Fibroblast of the conjunctiva (primary cell): ENCODE data around the gene HYKK.
"Not testable (repeated sequence)": the region's sequence is repeated elsewhere in the genome, so short reads cannot be mapped to it uniquely, and the experiment has no call there.

Experiments
- DNase-seq: peaks from one replicate; pipeline ENCODE4 v3.0.0-alpha.2; 2010; ENCODE audit warnings: low read depth

Gene HYKK

DNA sequence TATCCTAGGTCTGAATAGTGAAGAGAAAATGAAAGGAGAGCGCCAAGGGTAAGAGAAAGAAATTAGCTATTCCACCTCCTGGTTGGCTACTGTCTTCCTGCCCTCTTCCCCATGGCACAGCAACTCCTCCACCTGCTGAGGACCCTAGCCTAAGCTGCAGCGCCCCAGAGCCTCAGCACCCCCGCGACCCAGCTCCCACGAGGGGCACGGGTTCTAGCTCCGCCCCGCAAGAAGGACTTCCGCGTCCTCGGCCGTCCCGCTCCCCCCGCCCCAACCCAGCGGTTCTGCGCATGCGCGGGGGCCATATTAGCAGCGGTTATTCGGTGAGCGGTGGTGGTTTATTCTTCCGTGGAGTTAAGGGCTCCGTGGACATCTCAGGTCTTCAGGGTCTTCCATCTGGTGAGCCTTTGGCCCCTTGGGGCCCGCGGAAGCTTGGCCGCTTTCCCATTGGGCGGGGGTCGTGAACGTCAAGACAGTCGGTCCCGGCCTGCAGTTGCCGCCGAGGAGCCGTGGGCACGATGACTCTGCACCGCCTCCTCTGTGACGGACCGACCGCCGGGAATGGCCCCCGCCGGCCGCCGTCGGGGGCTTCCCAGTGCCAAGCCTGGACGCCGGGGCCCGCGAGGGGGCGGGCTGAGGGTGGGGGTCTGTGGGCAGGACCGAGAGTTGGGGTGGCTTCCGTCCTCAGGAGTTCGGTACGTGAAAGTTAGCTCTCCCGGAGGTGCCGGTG, 32.9 kb downstream of the HYKK start, which contains the start of gene PSMA4:
TSS of gene PSMA4 (plus strand) at position 304 of the 730 bp plus-strand sequence. CDS start 1,484 bp downstream, outside the sequence.
- peak; percentile 70 for DNase-seq

DNA sequence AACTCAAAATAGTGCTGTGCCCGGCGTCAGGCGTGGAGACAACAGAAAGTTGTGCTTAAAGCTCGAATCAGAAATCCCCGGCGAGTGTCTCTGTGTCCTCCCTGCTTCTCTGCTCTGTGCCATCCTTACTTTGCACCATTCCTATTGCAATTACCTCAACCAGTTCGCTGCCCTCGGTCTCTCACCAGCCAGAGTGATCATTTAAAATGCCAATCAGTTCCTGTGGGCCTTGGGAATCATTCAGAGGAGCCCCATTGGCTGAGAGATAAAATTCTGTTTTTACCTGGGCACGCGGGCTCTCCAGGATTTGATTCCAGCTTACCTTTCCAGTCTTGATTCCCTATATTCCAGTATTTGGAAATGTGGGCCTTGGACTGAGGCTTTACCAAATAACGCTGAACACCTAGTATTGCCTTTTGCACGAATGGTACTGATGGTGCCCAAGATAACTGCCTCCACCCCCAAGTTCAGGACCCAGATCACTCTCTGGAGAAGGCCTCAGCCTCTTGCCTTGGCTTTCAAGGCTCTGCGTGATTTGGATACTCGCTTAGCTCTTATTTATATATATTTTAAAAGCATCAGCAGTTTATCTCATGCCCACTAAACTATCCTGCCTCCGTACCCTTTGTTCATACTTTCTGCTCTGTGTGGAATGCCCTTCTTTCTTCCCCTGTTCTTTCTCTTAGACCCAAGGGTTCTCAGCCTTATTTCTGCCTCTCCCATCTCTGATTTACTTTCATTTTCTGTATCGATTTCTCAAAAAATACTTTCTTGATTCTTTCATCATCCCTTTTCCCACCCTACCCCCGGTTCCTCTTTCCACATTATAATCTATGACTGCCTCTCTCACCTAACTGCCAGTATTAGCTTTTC, 33.7 kb downstream of the HYKK start:
- DNase-seq = no peak

DNA sequence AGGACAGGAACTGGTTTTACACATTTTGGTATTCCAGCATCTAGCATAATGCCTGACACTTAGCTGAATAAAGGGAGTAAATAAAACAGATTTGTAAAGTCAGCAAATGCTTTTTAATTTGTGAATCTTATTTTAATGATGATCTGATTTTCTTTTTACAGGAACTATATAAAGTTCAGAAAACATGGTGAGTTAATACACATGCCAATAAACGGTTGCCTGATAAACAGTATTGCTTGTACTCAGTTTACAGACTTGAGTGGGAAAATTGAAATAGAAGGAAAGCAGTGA, 34.3 kb downstream of the HYKK start:
- no peak for DNase-seq

DNA sequence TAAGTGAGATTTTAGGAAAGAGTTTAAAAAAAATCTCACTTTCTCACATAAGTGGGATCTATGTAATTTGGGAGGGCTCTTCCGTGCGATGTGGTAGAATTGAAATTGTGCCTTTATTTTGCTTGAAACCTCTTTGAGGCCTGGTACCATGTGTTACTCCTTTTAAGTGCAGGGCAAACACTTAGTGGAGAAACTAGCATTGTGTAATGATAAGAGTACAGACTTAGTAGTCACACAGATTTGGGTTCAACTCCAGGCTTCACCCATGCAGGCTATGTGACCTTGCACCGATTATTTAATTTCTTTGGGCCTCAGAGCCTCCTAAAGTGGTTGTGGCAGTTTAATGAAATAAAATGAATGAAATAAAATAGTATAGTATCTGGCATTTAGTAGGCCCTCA, 35.3 kb downstream of the HYKK start:
- DNase-seq = no peak

DNA sequence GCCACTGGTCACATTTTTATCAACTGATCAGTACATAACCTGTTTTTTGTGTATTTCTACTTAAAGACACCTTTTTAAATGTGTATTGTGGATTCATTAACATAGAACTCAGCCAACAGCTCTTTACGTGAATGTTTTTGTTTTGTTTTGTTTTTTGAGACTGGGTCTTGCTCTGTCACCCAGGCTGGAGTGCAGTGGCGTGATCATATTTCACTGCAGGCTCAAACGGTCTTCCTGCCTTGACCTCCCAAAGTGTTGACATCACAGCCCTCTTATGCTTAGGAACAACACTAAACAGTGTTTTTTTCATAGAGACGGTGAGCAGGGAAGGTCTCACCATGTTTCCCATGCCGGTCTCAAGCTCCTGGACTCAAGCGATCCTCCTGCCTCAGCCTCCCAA, 42.8 kb downstream of the HYKK start:
- no peak for DNase-seq

DNA sequence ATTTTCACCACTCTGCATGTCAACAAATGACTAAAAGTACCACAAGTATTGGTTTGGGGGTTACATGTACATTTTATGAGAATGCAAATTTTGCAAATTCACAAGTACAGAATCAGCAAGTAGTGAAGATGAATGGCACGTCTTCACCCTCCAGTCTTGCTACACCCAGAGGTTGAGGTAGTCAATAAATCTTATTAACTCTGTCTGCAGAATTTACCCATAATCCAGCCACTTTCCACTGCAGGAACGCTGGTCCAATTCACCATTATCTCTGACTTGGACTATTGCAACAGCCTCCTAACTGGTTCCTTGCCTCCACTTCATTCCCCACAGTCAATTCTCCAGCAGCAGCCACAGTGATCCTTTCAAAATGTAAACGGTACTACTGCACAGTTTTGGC, 43.4 kb downstream of the HYKK start:
- no peak for DNase-seq

DNA sequence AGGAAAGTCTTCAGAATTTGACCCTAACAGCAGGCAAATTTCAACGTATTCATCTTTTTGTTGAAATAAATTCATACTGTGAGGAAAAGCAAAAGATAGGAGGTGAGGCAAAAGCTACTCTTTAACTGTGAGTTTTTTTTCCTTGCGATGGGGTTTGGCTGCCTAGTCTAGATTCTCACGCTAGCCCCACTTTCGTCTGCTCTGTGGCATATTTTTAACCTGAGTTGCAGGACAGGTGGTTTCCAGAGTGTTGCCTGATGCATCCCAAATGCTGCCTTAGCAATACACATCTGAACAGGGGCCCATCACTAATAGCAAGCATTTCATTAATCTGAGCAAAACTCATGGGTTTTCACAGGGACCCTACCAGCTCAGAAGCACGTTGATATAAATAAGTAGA, 44.5 kb downstream of the HYKK start:
- DNase-seq = no peak

DNA sequence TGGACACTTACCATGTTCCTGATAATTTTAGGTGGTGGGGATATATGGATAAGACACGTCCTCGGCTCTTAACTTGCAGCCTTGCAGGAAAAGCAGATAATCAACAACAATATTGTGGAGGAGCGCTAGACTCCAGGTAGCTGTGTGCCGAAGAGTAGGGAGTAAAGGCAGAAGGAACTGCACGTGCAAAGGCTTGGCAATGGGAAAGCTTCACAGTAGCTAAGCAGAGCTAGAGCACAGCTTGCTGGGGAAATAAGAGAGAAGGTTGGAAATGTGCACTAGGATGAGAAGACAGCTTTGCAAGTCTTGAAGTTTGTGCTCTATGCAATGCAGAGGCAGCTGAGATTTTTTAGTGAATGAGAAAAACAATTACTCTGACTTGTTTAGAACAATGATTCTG, 45.2 kb downstream of the HYKK start:
- DNase-seq = no peak

DNA sequence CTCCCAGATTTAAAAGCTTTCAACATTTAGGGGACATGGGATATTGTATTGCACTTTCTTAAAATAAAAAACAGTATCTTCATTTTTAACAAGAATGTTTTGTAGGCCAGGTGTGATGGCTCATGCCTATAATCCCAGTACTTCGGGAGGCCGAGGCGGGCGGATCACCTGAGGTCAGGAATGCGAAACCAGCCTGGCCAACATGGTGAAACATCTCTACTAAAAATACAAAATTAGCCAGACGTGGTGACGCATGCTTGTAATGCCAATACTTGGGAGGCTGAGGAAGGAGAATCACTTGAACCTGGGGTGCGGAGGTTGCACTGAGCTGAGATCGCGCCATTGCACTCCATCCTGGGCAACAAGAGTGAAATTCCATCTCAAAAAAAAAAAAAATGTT, 52.8 kb downstream of the HYKK start:
- DNase-seq = not testable (repeated sequence)

DNA sequence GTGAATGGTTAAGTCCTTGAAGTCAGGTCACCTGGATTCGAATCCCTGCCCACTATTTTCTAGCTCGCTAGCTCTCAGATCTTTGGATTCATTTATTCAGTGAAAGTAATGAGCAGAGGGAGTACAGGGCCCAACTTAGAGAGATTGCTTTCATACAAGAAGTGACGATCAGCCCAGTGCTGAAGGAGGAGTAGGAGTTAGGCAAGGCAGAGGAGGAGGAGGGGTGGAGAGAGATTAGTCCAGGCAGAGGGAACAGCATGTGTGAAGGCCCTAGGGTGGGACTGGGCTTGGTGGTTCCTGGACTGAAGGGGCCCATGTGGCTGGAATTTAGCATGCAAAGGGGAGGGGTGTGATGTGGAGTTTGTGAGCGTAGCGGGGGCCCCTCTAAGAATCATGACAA, 54.1 kb downstream of the HYKK start:
- DNase-seq = no peak

DNA sequence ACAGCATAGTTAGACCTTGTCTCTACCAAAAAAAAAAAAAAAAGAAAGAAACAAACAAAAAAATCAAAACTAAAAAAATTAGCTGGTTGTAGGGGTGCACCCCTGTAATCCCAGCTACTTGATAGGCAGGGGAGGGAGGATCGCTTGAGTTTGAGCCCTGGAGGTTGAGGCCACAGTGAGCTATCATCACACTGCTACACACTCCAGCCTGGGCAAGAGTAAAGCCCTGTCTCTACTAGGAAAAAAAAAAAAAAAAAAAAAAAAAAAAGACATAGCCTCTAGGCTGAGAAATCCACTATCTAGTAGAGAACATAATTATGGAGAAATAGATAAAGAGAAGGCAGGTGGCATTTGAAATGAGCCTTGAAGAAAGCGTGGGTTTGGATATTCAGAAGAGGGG, 55.7 kb downstream of the HYKK start:
- DNase-seq = no peak

DNA sequence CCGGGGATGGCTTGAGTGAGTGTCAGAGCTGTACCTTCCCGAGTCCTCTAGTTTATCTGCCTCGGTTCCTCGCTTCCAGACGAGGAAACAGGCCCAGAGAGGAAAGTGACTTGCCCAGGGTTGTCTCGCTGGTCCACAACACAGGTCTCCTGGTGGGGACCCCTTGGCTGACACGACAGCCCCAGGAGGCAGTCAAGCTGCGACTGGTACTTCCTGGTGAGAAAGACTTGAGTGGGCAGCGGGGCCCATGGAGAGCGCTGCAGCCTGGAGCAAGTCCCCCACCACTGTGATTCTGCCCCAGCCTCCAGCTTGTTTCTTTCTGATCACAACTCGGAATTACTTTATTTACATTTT, 57.3 kb downstream of the HYKK start:
- no peak for DNase-seq

DNA sequence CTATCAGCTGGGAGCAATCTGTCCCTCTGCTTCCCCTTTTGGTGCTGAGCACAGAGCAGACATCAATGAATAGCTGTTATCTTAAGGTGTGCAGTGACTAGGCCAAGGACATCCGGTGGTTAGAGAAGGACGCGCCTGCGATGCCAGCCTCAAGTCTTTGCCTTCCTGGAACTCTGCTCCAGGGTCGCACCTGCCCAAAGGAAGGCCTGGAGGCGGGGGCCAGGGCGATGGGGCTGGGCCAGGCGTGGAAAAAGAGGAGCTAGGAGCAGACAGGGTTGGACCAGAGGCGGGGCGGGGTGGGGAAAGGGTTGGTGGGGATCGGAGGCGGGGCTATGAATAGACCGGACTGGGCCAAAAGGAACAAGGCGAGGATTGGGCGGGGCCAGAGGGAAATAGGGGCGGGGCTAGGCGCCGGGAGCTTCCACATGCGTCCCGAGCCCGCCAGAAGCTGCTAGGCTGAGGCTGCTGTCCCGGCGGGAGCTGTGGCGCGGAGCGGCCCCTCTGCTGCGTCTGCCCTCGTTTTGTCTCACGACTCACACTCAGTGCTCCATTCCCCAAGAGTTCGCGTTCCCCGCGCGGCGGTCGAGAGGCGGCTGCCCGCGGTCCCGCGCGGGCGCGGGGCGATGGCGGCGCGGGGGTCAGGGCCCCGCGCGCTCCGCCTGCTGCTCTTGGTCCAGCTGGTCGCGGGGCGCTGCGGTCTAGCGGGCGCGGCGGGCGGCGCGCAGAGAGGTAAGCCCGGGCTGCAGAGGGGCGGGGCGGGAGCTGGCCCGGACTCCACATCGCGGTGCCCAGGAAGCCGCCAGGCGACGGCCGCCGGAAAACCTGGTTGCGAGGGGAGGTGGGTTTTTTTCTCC, 57.9 kb downstream of the HYKK start, which contains the start of gene CHRNA5:
TSS of gene CHRNA5 (plus strand) at position 424 of the 854 bp plus-strand sequence. CDS start at position 624, 200 bp downstream.
- DNase-seq = peak; percentile 72

DNA sequence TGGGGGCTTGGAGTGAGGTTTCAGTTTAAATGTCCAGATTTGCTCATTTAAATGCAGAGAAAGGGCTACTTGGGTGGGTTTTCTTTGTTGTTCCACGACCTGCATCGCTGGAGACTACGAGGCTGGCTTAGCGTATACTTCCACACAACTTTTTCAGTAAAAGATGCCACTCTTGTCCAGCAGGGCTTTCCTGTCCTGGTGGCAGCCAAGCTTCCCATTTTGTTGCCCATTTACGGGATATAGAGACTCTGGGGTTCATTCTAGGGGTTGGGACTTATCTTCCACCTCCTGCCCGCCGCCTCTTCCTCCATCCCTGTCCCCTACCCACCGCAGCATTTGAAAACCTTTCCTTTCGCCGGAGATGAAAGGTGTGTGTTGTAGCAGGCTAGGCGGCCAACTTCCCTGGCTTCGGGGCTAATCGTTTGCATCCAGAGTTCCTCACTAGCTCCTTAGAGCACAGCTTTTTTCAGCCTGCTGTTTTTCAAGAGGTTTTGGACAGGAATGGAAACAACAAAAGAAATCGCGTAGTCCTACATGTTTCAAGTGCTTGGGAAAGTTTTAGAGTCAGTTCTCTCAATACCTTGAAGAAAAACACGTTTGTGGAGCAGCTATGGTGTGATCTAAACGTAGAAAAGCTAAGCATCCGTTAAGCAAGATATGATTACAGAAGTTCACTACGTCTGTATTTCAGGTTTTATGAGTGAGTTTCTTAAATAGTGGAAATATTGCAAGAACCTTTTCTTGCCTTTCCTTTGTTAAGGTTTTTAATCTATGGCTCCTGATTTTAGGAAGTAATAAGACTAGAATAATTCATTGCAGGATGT, 58.8 kb downstream of the HYKK start:
- DNase-seq = no peak

DNA sequence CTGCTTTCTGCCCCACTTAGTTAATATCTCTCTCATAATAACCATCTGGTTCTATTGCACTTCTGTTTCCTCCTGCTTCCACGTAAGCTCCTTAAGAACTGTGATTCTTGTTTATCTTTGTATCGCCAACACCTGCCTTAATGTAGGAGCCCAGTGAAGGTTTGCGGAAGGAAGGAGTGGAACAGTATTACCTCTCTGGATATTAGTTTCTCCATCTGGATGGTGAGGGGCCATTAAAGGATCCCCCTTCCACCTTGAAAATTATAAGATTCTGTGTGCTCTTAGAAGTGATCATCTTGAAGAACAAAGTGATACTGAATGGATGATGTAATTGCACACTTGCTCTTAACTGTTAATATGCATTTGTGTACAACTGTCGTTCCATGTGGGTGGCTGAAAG, 60.2 kb downstream of the HYKK start:
- no peak for DNase-seq

DNA sequence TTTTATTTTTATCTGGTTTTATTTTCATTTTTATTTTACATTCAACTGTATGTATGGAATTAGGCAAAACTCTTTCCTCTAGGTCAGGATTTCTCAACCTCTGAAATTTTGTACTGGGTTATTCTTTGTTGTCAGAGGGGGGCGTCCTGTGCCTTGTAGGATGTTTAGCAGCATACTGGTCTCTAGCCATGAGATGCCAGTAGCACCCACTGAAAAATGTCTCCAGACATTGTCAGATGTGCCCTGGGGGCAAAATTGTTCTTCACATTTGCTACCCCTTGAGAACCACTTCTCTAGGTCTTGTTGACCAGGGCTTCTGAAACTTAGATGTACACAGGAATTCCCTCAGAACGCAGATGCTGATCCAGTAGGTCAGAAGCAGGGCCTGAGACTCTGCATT, 63.3 kb downstream of the HYKK start:
- no peak for DNase-seq

DNA sequence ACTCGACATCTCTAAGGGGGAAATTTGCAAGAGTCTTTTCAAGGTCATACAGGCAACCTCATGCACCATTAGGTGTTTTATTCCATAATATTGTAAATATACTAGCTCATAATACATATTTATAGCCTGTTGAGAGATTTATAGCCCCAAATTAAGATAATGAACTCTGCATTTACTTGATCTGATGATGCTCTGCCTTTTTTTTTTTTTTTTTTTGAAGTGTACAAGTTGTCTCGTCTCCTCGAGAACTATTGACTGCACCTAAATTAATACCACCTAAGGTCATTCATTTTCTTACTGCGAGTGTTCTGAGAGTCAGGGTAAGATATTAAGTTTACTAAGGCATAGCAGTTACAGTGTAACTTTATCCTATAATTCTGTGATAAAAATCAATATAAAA, 64.0 kb downstream of the HYKK start:
- no peak for DNase-seq

DNA sequence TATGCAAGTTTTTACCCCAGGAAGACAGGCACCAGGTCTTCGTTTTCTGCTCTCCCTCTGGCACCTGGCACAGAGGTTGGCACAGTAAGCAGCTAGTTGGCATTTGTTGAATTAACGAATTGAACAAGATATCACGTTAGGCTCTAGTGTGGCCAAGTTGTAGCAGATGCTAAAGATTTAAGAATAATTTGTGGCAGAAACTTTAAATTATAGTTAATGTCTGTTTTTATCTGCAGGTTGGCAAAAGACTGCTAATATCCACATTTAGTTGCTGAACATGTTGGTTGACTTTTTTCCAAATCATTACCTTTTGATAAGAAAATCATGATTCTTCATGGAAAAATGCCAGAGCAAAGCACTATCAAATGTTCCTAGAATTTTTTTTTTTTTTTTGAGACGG, 66.0 kb downstream of the HYKK start:
- DNase-seq = no peak

DNA sequence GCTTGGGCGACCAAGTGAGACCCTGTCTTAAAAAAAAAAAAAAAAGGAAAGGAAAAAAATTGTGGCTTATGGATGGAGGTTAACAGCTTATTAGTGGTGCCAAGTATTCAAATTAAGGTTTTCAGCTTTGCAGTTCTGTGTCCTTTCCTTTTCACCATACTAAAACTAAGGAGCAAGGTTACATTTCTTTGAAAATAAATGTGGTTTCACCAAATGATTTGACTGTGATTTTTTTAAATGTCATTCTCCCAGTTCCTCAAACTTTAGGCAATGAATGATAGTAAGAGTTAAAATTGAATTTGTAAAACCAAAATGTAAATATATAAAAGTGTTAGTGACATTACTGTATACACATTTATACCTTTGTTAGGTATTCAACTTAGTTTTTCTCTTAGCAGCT, 67.6 kb downstream of the HYKK start:
- DNase-seq = no peak
